DND-41 (cell line): Measurements from ENCODE around the gene TMCO5A.
"Not testable (repeated sequence)": the region's sequence is repeated elsewhere in the genome, so short reads cannot be mapped to it uniquely, and the experiment has no call there.

ENCODE experiments used
- ATAC-seq: fragments of 200-7000 bp; cut with Tn5 transposase; 3 replicates; pipeline ENCODE4 v1.9.1; 2021; ENCODE audit warnings: low read depth; ENCODE audit not compliant: insufficient read depth
- DNase-seq: peaks from one replicate; pipeline ENCODE4 v3.0.0-alpha.2; 2020
- H2AFZ ChIP-seq: 2 replicates; pipeline ENCODE4 v1.6.0; 2012; ENCODE audit warnings: low read depth, low read length
- H3K27ac ChIP-seq: 2 replicates; pipeline ENCODE4 v1.5.1; 2012; ENCODE audit warnings: low read length, inconsistent platforms
- H3K27me3 ChIP-seq: fragments of 200-600 bp; sonication (generic); 2 replicates; pipeline ENCODE4 v1.6.0; 2012; ENCODE audit warnings: low read length, mild to moderate bottlenecking, inconsistent platforms; ENCODE audit not compliant: insufficient read depth, poor library complexity
- H3K36me3 ChIP-seq: 2 replicates; pipeline ENCODE4 v1.5.1; 2012; ENCODE audit warnings: low read length, inconsistent platforms; ENCODE audit not compliant: insufficient read depth
- H3K4me1 ChIP-seq: 2 replicates; pipeline ENCODE4 v1.5.1; 2012; ENCODE audit warnings: mild to moderate bottlenecking, low read length; ENCODE audit not compliant: insufficient read depth
- H3K4me2 ChIP-seq: 2 replicates; pipeline ENCODE4 v1.6.0; 2012; ENCODE audit warnings: mild to moderate bottlenecking, moderate library complexity, low read length, inconsistent platforms; ENCODE audit not compliant: insufficient read depth
- H3K4me3 ChIP-seq, 2 experiments: fragments of 200-600 bp in 1 of 2; shearing (Covaris generic) in 1 of 2; 2 replicates each; pipeline ENCODE4 v1.5.1; 2012 to 2016; ENCODE audit warnings: inconsistent platforms in 2 of 2, low read length in 2 of 2, mild to moderate bottlenecking in 2 of 2, low read depth in 1 of 2, moderate library complexity in 1 of 2
- H3K79me2 ChIP-seq: 2 replicates; pipeline ENCODE4 v1.6.0; 2012; ENCODE audit warnings: low read length, inconsistent platforms; ENCODE audit not compliant: insufficient read depth
- H3K9ac ChIP-seq: 2 replicates; pipeline ENCODE4 v1.6.0; 2012; ENCODE audit warnings: low read depth, mild to moderate bottlenecking, inconsistent platforms, low read length, moderate library complexity
- H3K9me3 ChIP-seq: 2 replicates; pipeline ENCODE4 v1.5.1; 2012; ENCODE audit warnings: low read length, moderate library complexity, mild to moderate bottlenecking, inconsistent platforms; ENCODE audit not compliant: insufficient read depth, severe bottlenecking
- H4K20me1 ChIP-seq: 2 replicates; pipeline ENCODE4 v1.6.0; 2012; ENCODE audit warnings: low read length; ENCODE audit not compliant: insufficient read depth
- CTCF ChIP-seq: IDR thresholded peaks from 2 replicates; pipeline ENCODE4 v1.5.1; 2012; ENCODE audit warnings: borderline replicate concordance, low read length, moderate library complexity, mild to moderate bottlenecking; ENCODE audit not compliant: poor library complexity, severe bottlenecking; ENCODE audit errors: extremely low read depth
- EZH2 ChIP-seq: IDR thresholded peaks from 3 replicates; pipeline ENCODE4 v1.6.1; 2012; ENCODE audit warnings: borderline replicate concordance, low read depth, mild to moderate bottlenecking, moderate library complexity, low read length, inconsistent platforms; ENCODE audit not compliant: severe bottlenecking

TMCO5A gene

GRCh38 chr15:37941779-37942178 is 7.3 kb downstream of the TMCO5A start:
- Histone ChIP-seq H3K9ac (no peak overlapping the region), H3K4me2 (no peak overlapping the region), H3K4me3 (no peak overlapping the region), H4K20me1 (no peaks in the 10 kb centered on the region), H3K27ac (no peak overlapping the region), H2AFZ (no peak overlapping the region), H3K9me3 (no peaks in the 10 kb centered on the region), H3K4me1 (no peaks in the 10 kb centered on the region), H3K27me3 (no peaks in the 10 kb centered on the region), H3K36me3 (no peaks in the 10 kb centered on the region), H3K79me2 (no peaks in the 10 kb centered on the region)
- no peak for TF ChIP-seq CTCF
- no peak for TF ChIP-seq EZH2
- DNase-seq = no peak
- ATAC-seq = no peak

DNA sequence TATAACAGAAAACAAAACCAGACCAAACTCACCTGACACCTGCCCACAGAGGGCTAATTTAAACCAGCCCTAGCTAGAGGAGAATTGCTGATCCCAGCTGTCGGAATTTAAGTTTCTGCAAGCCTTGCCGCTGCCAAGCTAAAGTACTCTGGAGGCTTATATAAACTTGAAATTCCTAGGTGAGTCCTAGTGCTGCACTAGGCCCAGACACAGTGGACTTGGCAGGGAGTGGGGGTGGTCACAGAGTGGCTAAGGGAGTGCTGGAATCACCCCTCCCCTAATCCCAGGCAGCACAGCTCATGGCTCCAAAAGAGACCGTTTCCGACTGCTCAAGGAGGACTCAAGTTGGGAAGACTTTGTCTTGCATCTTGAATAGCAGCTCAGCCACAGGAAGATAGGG is 17.6 kb downstream of the TMCO5A start:
- ATAC-seq (no peak), DNase-seq (no peak)
- Histone ChIP-seq H3K79me2 (no peaks in the 10 kb centered on the region), H3K36me3 (no peaks in the 10 kb centered on the region), H4K20me1 (no peaks in the 10 kb centered on the region), H3K9ac (no peak overlapping the region), H3K4me2 (no peak overlapping the region), H2AFZ (no peak overlapping the region), H3K27ac (no peak overlapping the region), H3K4me1 (no peaks in the 10 kb centered on the region), H3K4me3 (no peak overlapping the region), H3K9me3 (no peaks in the 10 kb centered on the region), H3K27me3 (no peaks in the 10 kb centered on the region)
- TF ChIP-seq EZH2 = no peak
- TF ChIP-seq CTCF = no peak

DNA sequence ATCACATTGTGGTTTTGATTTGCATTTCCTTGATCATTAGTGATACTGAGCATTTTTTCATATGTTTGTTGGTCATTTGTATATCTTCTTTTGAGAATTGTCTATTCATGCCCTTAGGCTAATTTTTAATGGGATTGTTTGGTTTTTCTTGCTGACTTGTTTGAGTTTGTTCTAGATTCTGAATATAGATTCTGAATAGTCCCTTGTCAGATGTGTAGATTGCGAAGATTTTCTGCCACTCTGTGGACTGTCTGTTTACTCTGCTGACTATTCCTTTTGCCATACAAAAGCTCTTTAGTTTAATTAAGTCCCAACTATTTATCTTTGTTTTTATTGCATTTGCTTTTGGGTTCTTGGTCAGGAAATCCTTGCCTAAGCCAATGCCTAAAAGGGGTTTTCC is 26.3 kb downstream of the TMCO5A start:
- not testable (repeated sequence) for H3K9me3 ChIP-seq, H3K4me2 ChIP-seq, H4K20me1 ChIP-seq, H3K27me3 ChIP-seq, H3K79me2 ChIP-seq, H3K4me3 ChIP-seq, H2AFZ ChIP-seq, ATAC-seq, H3K9ac ChIP-seq, H3K27ac ChIP-seq, DNase-seq, H3K36me3 ChIP-seq, H3K4me1 ChIP-seq

DNA sequence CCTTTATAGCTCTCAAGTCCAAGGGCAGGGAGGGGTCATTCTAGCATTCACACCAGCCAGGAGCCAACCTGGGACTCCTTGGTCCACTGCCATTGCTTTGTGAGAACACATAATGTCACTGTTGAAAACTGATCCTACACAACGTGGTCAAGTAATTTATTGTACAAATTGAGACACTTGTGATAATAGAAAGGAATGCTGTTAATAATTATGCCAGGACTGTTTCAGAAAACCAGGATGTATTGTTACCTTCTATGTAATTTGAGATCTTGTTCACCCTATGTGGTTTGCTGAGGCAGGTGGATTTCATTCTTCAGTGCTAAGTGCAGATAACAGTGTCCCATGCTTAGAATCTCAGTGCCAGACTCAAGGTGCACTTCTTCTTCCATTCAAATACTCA is 33.3 kb downstream of the TMCO5A start:
- Histone ChIP-seq H3K27me3 (no peaks in the 10 kb centered on the region), H4K20me1 (no peaks in the 10 kb centered on the region), H3K9me3 (no peaks in the 10 kb centered on the region), H3K4me2 (no peak overlapping the region), H3K27ac (no peak overlapping the region), H3K4me3 (no peak overlapping the region), H3K79me2 (no peaks in the 10 kb centered on the region), H2AFZ (no peak overlapping the region), H3K4me1 (no peaks in the 10 kb centered on the region), H3K9ac (no peak overlapping the region), H3K36me3 (no peaks in the 10 kb centered on the region)
- DNase-seq = no peak
- no peak for ATAC-seq
- TF ChIP-seq CTCF = no peak
- TF ChIP-seq EZH2 = no peak
